ENCODE measurements around the gene SPINK8. TPM values are rescaled to one million over a fixed set of nuclear protein-coding genes. Genes with fewer than 3 reads are reported as not detected.

Gene SPINK8
- total and polyA plus RNA-seq, 2 of the 8 experiments (the other 6 are each of a cell fraction or from before 2014, with no cell fraction given): 0.29 TPM; not detected in 1

GRCh38 chr3:48301020-48301799, 32.3 kb downstream of the SPINK8 start, which contains the start of gene NME6 (continued):
- TF ChIP-seq SIN3A (conservative IDR thresholded peaks at IDR 0.05 in 1 of 2, IDR thresholded peaks at IDR 0.05 in 1 of 2; ENCODE audit: low read depth in 1 of 2, low read length in 2 of 2) (peak in 1 of 2 experiments; percentile 87; a peak in 2 of 4 replicates), TAF1 (IDR thresholded peaks at IDR 0.05; ENCODE audit: low read depth, low read length) (peak; percentile 93), BCL11A (IDR thresholded peaks at IDR 0.05; ENCODE audit: low read depth in 2 of 2, low read length in 2 of 2) (no peak)
